Cardiac muscle cell (in vitro differentiated cells and primary cell): Measurements from ENCODE around the gene PDE4B. TPM values are rescaled to one million over a fixed set of nuclear protein-coding genes. Genes with fewer than 3 reads are reported as not detected.
A peak's percentile ranks its signal among the peaks of the same experiment; 100 is the strongest.

Experiments
- DNase-seq, 2 donors: peaks; one replicate each; pipeline versions ENCODE4 v3.0.0 to v3.0.0-alpha.2; 2010 to 2017; ENCODE audit warnings: low read depth in 1 of 2, low spot score in 1 of 2
- H3K27ac ChIP-seq: fragments of 200-600 bp; sonication (generic); 2 replicates; pipeline ENCODE4 v1.5.1; 2016
- H3K27me3 ChIP-seq: fragments of 200-600 bp; sonication (generic); 2 replicates; pipeline ENCODE4 v1.6.0; 2016; ENCODE audit warnings: control low read depth
- H3K36me3 ChIP-seq: fragments of 200-600 bp; sonication (generic); 2 replicates; pipeline ENCODE4 v1.5.1; 2016; ENCODE audit warnings: control low read depth
- H3K4me1 ChIP-seq: fragments of 200-600 bp; sonication (generic); 2 replicates; pipeline ENCODE4 v1.8.1; 2017; ENCODE audit warnings: low read depth, mild to moderate bottlenecking, mixed run types
- H3K4me3 ChIP-seq: fragments of 200-600 bp; sonication (generic); 2 replicates; pipeline ENCODE4 v1.5.1; 2016; ENCODE audit warnings: mild to moderate bottlenecking
- H3K9me3 ChIP-seq: fragments of 200-600 bp; sonication (generic); 2 replicates; pipeline ENCODE4 v1.5.1; 2017; ENCODE audit warnings: low read depth, mild to moderate bottlenecking, control low read depth
- CTCF ChIP-seq: IDR thresholded peaks from 2 replicates; pipeline ENCODE4 v1.5.1; 2012; ENCODE audit warnings: low read depth, mild to moderate bottlenecking, low read length
- polyA plus RNA-seq: library from polyadenylated mRNA; unstranded; fragments of >200 nt; fragmentation: Nextera tagmentation; extraction: Ambion mirVana; gene quantifications from 2 replicates; pipeline ENCODE4 v1.2.1, GENCODE V29; 2016
- total RNA-seq: library from RNA; depleted of rRNA; stranded (reverse); fragments of >200 nt; gene quantifications from 2 replicates; pipeline ENCODE4 v1.2.3, GENCODE V29; 2016

The PDE4B gene
- total and polyA plus RNA-seq, 2 experiments from 2014 or later, result 0.65 to 3.9 TPM

GRCh38 chr1:65991694-65992093 lies 199.0 kb downstream of the PDE4B start:
- DNase-seq, result no peak
- TF ChIP-seq CTCF, result no peak
- Histone ChIP-seq H3K27me3 (no peaks in the 10 kb centered on the region), H3K4me3 (no peak overlapping the region), H3K9me3 (no peaks in the 10 kb centered on the region), H3K36me3 (no peaks in the 10 kb centered on the region), H3K27ac (no peak overlapping the region), H3K4me1 (no peaks in the 10 kb centered on the region)

- H3K27me3 ChIP-seq, result no peaks in the 10 kb centered on the region
- DNase-seq, result peak; percentile 13 to 61
- no peak overlapping the region for H3K4me3 ChIP-seq
- peak; percentile 26 for TF ChIP-seq CTCF
- no peak overlapping the region for H3K27ac ChIP-seq
- no peaks in the 10 kb centered on the region for H3K36me3 ChIP-seq
- no peaks in the 10 kb centered on the region for H3K4me1 ChIP-seq
- no peaks in the 10 kb centered on the region for H3K9me3 ChIP-seq
Measured at GRCh38 chr1:65992165-65992821, 199.6 kb downstream of the PDE4B start.

GRCh38 chr1:65992831-65993271 lies 200.2 kb downstream of the PDE4B start:
- no peak overlapping the region for H3K4me3 ChIP-seq
- no peak for TF ChIP-seq CTCF
- no peaks in the 10 kb centered on the region for H3K27me3 ChIP-seq
- H3K27ac ChIP-seq, result no peak overlapping the region
- H3K4me1 ChIP-seq, result no peaks in the 10 kb centered on the region
- DNase-seq, result peak in 1 of 2 donors; percentile 8
- no peaks in the 10 kb centered on the region for H3K36me3 ChIP-seq
- no peaks in the 10 kb centered on the region for H3K9me3 ChIP-seq

- TF ChIP-seq CTCF, result no peak
- H3K9me3 ChIP-seq, result no peaks in the 10 kb centered on the region
- no peak overlapping the region for H3K4me3 ChIP-seq
- no peaks in the 10 kb centered on the region for H3K27me3 ChIP-seq
- H3K4me1 ChIP-seq, result no peaks in the 10 kb centered on the region
- no peak for DNase-seq
- H3K27ac ChIP-seq, result no peak overlapping the region
- no peaks in the 10 kb centered on the region for H3K36me3 ChIP-seq
Measured at GRCh38 chr1:65994223-65994622, 201.5 kb downstream of the PDE4B start.

- Histone ChIP-seq H3K27me3 (no peaks in the 10 kb centered on the region), H3K27ac (no peak overlapping the region), H3K4me1 (no peaks in the 10 kb centered on the region), H3K4me3 (no peak overlapping the region), H3K9me3 (no peaks in the 10 kb centered on the region), H3K36me3 (no peaks in the 10 kb centered on the region)
- no peak for DNase-seq
- no peak for TF ChIP-seq CTCF
Measured at GRCh38 chr1:65995336-65995735, 202.6 kb downstream of the PDE4B start.
